Panc1 (cell line): Measurements from ENCODE around the gene ANKEF1. TPM values are rescaled to one million over a fixed set of nuclear protein-coding genes. Genes with fewer than 3 reads are reported as not detected.

ENCODE experiments used
- ATAC-seq: fragments of 200-7000 bp; cut with Tn5 transposase; 2 replicates; pipeline ENCODE4 v1.9.1; 2020; ENCODE audit warnings: mild to moderate bottlenecking, moderate library complexity
- BruUV-seq: library from RNA; stranded (reverse); fragments of 400-500 nt; replicated peaks from 2 replicates; lab custom pipeline; 2021; lab: Mats Ljungman, UMichigan
- CTCF ChIA-PET: fragments of 300-600 bp; sonication (Branson Sonifier 250); formaldehyde crosslinking; loops from one replicate; lab custom pipeline; 2022; ENCODE audit warnings: antibody characterized with exemption; lab: Charles Lee
- POLR2A ChIA-PET: fragments of 300-600 bp; sonication (Branson Sonifier 250); formaldehyde crosslinking; loops from one replicate; lab custom pipeline; 2022; ENCODE audit warnings: antibody characterized with exemption; lab: Charles Lee
- DNase-seq: peaks from one replicate; pipeline ENCODE4 v3.0.0-alpha.2; 2010; ENCODE audit warnings: low read depth, low spot score
- H3K27ac ChIP-seq: 2 replicates; pipeline ENCODE4 v1.5.1; 2011; ENCODE audit warnings: mild to moderate bottlenecking, low read length, inconsistent platforms
- H3K27me3 ChIP-seq: fragments of 200-500 bp; sonication (Bioruptor generic); 2 replicates; pipeline ENCODE4 v1.6.0; 2014; ENCODE audit warnings: low read length, inconsistent platforms; ENCODE audit not compliant: control insufficient read depth, insufficient read depth
- H3K36me3 ChIP-seq: fragments of 200-500 bp; sonication (Bioruptor generic); 2 replicates; pipeline ENCODE4 v1.5.1; 2014; ENCODE audit warnings: inconsistent platforms, mild to moderate bottlenecking, low read length, moderate library complexity; ENCODE audit not compliant: control insufficient read depth, insufficient read depth
- H3K4me1 ChIP-seq: 2 replicates; pipeline ENCODE4 v1.5.1; 2011; ENCODE audit warnings: inconsistent platforms, mild to moderate bottlenecking, low read length, moderate library complexity; ENCODE audit not compliant: control insufficient read depth, insufficient read depth
- H3K4me3 ChIP-seq, 2 experiments: 2 replicates each; pipeline ENCODE4 v1.5.1; 2011 to 2012; ENCODE audit warnings: low read depth in 2 of 2, low read length in 2 of 2, mild to moderate bottlenecking in 2 of 2, inconsistent platforms in 1 of 2, moderate library complexity in 1 of 2
- H3K9me3 ChIP-seq: fragments of 200-500 bp; sonication (Bioruptor generic); 2 replicates; pipeline ENCODE4 v1.5.1; 2014; ENCODE audit warnings: low read depth, mild to moderate bottlenecking, inconsistent platforms, low read length, moderate library complexity; ENCODE audit not compliant: control insufficient read depth, insufficient read depth
- POLR2AphosphoS5 ChIP-seq: IDR thresholded peaks from 2 replicates; pipeline ENCODE4 v1.6.1; 2012; ENCODE audit warnings: mild to moderate bottlenecking, low read depth, low read length, moderate library complexity
- SIN3A ChIP-seq: IDR thresholded peaks from 2 replicates; pipeline ENCODE4 v1.6.1; 2012; ENCODE audit warnings: low read depth, mild to moderate bottlenecking, low read length, moderate library complexity, borderline replicate concordance; ENCODE audit not compliant: insufficient read depth
- TCF7L2 ChIP-seq: IDR thresholded peaks from 2 replicates; pipeline ENCODE4 v1.6.1; 2011; ENCODE audit warnings: mild to moderate bottlenecking, low read depth, low read length, inconsistent platforms
- in situ Hi-C: cut with HindIII; loops from 2 replicates; pipeline ENCODE4 v1.10.0; 2016; ENCODE audit warnings: low sequenced_read_pairs, low pct_unique_long_range_greater_than_20kb
- intact Hi-C: fragments of 100-400 bp; cut with micrococcal nuclease; formaldehyde crosslinking; loops from one replicate; pipeline ENCODE4 v1.10.0; 2022; ENCODE audit not compliant: unreplicated experiment
- total RNA-seq: library from RNA; stranded (reverse); gene quantifications from one replicate; pipeline ENCODE4 v1.2.1, GENCODE V29; 2021; ENCODE audit not compliant: unreplicated experiment
- TF ChIP-seq, protein P1 (sequence below): fragments of 450-650 bp; IDR thresholded peaks from 2 replicates; pipeline ENCODE4 v1.5.1; 2017; ENCODE audit warnings: mild to moderate bottlenecking
- TF ChIP-seq, protein P2 (sequence below), 2 experiments: IDR thresholded peaks; 2 replicates each; pipeline ENCODE4 v1.6.1; 2011 to 2012; ENCODE audit warnings: low read depth in 2 of 2, control low read depth in 1 of 2, low read length in 1 of 2, mild to moderate bottlenecking in 1 of 2, moderate library complexity in 1 of 2; ENCODE audit not compliant: insufficient read depth in 1 of 2

Gene ANKEF1
- total RNA-seq, 1 experiment from 2014 or later, result 6.3 TPM

DNA sequence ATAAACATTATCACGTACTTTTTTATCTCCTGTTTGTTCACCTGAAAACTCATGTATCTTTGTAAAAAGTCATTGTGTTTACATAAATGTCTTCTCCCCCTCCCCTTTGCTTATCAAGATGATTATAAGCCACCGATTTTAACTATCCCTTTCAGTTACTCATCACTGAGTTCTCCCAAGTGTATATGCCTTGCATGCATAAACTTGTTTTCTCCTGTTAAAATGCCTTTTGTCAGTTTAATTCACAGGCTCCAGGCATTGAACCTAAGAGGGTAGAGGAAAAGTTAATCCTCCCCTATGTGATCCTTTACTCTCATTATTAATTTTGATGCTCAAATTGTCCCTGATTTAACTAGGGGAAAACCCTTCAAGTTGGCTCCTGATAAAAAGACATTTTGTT, 24.2 kb downstream of the ANKEF1 start:
- CTCF ChIA-PET, result no interaction called here

DNA sequence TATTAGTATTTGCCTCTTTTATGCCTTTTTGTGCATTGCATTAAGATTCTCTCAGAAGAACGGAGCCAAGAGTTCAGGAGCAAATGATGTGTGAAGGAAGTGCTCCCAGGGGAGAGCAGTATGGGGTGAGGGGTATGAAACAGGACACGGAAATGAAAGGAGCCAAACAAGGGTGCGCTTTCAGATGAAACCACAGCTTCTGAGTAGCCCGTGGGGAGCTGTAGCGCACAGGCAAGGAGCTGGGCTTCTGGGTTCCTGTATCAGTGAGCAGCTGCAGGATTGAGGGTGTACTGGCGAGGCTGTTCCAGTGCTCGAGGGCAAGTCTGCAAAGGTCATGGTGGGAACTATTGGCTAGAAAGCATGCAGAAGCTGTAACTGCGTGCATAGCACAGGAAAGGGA, 25.4 kb downstream of the ANKEF1 start:
- H3K27me3 ChIP-seq, result no peaks in the 10 kb centered on the region
- H3K9me3 ChIP-seq, result no peaks in the 10 kb centered on the region
- POLR2A ChIA-PET, result no interaction called here
- H3K4me3 ChIP-seq, result no peak overlapping the region
- no peak for DNase-seq
- TF ChIP-seq, protein P1, sequence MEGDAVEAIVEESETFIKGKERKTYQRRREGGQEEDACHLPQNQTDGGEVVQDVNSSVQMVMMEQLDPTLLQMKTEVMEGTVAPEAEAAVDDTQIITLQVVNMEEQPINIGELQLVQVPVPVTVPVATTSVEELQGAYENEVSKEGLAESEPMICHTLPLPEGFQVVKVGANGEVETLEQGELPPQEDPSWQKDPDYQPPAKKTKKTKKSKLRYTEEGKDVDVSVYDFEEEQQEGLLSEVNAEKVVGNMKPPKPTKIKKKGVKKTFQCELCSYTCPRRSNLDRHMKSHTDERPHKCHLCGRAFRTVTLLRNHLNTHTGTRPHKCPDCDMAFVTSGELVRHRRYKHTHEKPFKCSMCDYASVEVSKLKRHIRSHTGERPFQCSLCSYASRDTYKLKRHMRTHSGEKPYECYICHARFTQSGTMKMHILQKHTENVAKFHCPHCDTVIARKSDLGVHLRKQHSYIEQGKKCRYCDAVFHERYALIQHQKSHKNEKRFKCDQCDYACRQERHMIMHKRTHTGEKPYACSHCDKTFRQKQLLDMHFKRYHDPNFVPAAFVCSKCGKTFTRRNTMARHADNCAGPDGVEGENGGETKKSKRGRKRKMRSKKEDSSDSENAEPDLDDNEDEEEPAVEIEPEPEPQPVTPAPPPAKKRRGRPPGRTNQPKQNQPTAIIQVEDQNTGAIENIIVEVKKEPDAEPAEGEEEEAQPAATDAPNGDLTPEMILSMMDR, result no peak
- TF ChIP-seq TCF7L2 (no peak), SIN3A (no peak), POLR2AphosphoS5 (no peak)
- TF ChIP-seq, protein P2, sequence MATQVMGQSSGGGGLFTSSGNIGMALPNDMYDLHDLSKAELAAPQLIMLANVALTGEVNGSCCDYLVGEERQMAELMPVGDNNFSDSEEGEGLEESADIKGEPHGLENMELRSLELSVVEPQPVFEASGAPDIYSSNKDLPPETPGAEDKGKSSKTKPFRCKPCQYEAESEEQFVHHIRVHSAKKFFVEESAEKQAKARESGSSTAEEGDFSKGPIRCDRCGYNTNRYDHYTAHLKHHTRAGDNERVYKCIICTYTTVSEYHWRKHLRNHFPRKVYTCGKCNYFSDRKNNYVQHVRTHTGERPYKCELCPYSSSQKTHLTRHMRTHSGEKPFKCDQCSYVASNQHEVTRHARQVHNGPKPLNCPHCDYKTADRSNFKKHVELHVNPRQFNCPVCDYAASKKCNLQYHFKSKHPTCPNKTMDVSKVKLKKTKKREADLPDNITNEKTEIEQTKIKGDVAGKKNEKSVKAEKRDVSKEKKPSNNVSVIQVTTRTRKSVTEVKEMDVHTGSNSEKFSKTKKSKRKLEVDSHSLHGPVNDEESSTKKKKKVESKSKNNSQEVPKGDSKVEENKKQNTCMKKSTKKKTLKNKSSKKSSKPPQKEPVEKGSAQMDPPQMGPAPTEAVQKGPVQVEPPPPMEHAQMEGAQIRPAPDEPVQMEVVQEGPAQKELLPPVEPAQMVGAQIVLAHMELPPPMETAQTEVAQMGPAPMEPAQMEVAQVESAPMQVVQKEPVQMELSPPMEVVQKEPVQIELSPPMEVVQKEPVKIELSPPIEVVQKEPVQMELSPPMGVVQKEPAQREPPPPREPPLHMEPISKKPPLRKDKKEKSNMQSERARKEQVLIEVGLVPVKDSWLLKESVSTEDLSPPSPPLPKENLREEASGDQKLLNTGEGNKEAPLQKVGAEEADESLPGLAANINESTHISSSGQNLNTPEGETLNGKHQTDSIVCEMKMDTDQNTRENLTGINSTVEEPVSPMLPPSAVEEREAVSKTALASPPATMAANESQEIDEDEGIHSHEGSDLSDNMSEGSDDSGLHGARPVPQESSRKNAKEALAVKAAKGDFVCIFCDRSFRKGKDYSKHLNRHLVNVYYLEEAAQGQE (IDR thresholded peaks at IDR 0.05; ENCODE audit: insufficient read depth in 1 of 2, low read depth in 2 of 2, low read length in 1 of 2), result no peak
- no TSS peak for BruUV-seq
- no peak for ATAC-seq
- in situ Hi-C loops (no loop called here), intact Hi-C loops (no loop called here)
- H3K36me3 ChIP-seq, result no peaks in the 10 kb centered on the region
- H3K4me1 ChIP-seq, result no peaks in the 10 kb centered on the region
- CTCF ChIA-PET, result no interaction called here
- H3K27ac ChIP-seq, result no peak overlapping the region

More for the DNA sequence above, 24.2 kb downstream of the ANKEF1 start:
- ATAC-seq, result no peak
- no peak for TF ChIP-seq POLR2AphosphoS5
- TF ChIP-seq TCF7L2, result no peak
- TF ChIP-seq, protein P1, result no peak
- TF ChIP-seq, protein P2 (IDR thresholded peaks at IDR 0.05; ENCODE audit: insufficient read depth in 1 of 2, low read depth in 2 of 2, low read length in 1 of 2), result no peak
- no peak for TF ChIP-seq SIN3A
- Histone ChIP-seq H3K9me3 (no peaks in the 10 kb centered on the region), H3K36me3 (no peaks in the 10 kb centered on the region), H3K27ac (no peak overlapping the region), H3K4me3 (no peak overlapping the region), H3K27me3 (no peaks in the 10 kb centered on the region), H3K4me1 (no peaks in the 10 kb centered on the region)
- intact Hi-C loops (no loop called here), in situ Hi-C loops (no loop called here)
- DNase-seq, result no peak
- POLR2A ChIA-PET, result no interaction called here
- no TSS peak for BruUV-seq
